Ascending aorta (tissue), 2 donors: Measurements from ENCODE around the gene PLXNA4. TPM values are rescaled to one million over a fixed set of nuclear protein-coding genes. Genes with fewer than 3 reads are reported as not detected.

Source experiments
- DNase-seq, 2 donors: peaks; one replicate each; pipeline ENCODE4 v3.0.0-alpha.2; 2019; ENCODE audit warnings: low spot score in 2 of 2
- H3K27ac ChIP-seq, 2 donors: fragments of 200-600 bp; sonication (generic); one replicate each; pipeline ENCODE4 v1.5.1; 2016 to 2017; ENCODE audit warnings: mild to moderate bottlenecking in 1 of 2
- H3K27me3 ChIP-seq: fragments of 200-600 bp; sonication (generic); one replicate; pipeline ENCODE4 v1.5.1; 2017
- H3K36me3 ChIP-seq, 2 donors: fragments of 200-600 bp; sonication (generic); one replicate each; pipeline ENCODE4 v1.5.1; 2016
- H3K4me1 ChIP-seq, 2 donors: fragments of 200-600 bp; sonication (generic); one replicate each; pipeline ENCODE4 v1.5.1; 2016 to 2017; ENCODE audit warnings: mild to moderate bottlenecking in 1 of 2
- H3K4me3 ChIP-seq, 2 donors: fragments of 200-600 bp; sonication (generic); one replicate each; pipeline ENCODE4 v1.5.1; 2016 to 2017; ENCODE audit warnings: mild to moderate bottlenecking in 1 of 2
- H3K9me3 ChIP-seq, 2 donors: fragments of 200-600 bp; sonication (generic); one replicate each; pipeline ENCODE4 v1.5.1; 2016
- CTCF ChIP-seq, 3 experiments: fragments of 200-600 bp in 2 of 3; fragments of 450-650 bp in 1 of 3; sonication (generic) in 2 of 3; IDR thresholded peaks; one replicate each; pipeline ENCODE4 v1.5.1; 2016 to 2019; ENCODE audit warnings: antibody characterized with exemption in 3 of 3, mild to moderate bottlenecking in 1 of 3, moderate library complexity in 1 of 3
- intact Hi-C: fragments of 100-400 bp; cut with DNase I; formaldehyde crosslinking; loops from one replicate; pipeline ENCODE4 v1.15.1; 2023
- total RNA-seq: library from RNA; depleted of rRNA; stranded (reverse); fragments of >200 nt; gene quantifications from one replicate; pipeline ENCODE4 v1.1.0, GENCODE V29; 2016

PLXNA4 gene
- total RNA-seq, 1 donor from 2014 or later = 27.1 TPM

DNA sequence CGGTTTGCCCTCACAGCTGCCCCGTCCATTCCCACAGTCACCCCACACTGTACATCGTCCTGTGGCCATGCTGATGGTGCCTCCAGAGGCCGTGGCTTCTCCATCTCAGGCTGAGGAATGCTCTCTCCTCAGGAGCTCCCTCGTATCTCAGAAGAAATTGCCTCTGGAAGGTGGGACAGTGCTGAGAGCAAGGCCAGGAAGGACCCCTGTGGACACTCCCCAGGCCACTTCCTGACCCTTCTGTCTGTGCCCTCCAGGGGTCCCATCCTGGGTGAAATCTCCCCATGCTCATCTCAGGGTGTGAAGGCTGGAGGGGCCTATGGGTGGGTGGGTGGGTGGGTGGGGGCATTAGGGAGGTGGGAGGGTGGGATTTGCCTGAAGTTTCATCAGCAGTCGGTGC, 454.3 kb downstream of the PLXNA4 start:
- DNase-seq = no peak
- Histone ChIP-seq H3K27ac (no peak overlapping the region), H3K9me3 (no peaks in the 10 kb centered on the region), H3K4me1 (no peaks in the 10 kb centered on the region), H3K36me3 (no peaks in the 10 kb centered on the region), H3K27me3 (no peaks in the 10 kb centered on the region), H3K4me3 (no peak overlapping the region)
- intact Hi-C loops = no loop called here
- no peak for TF ChIP-seq CTCF (IDR thresholded peaks at IDR 0.05)

- TF ChIP-seq CTCF (IDR thresholded peaks at IDR 0.05) = no peak
- intact Hi-C loops = no loop called here
These were observed 457.6 kb downstream of the PLXNA4 start for GRCh38 chr7:132118641-132119040.

DNA sequence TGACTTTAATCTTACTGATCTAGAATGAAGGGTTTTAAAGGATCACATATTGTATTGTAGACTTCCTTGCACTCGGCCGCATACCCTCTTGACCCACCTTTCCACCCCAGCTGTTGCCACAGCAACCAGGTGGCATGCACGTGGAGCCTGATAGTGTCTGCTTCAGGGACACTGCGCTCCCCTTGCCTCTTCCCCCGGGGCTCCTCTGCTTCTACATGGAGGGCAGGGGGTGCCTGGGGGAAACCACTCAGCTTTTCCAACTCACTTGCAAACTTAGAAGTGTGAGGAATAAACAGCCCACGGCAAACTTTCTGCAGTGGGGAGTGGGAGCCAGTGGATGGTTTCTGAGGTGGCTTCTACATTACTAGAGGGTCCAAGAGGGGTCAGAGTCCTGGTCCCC, 458.6 kb downstream of the PLXNA4 start:
- no peaks in the 10 kb centered on the region for H3K9me3 ChIP-seq
- no peaks in the 10 kb centered on the region for H3K4me1 ChIP-seq
- no peaks in the 10 kb centered on the region for H3K27me3 ChIP-seq
- H3K36me3 ChIP-seq = no peaks in the 10 kb centered on the region
- intact Hi-C loops = no loop called here
- no peak for DNase-seq
- no peak for TF ChIP-seq CTCF (IDR thresholded peaks at IDR 0.05)
- no peak overlapping the region for H3K27ac ChIP-seq
- no peak overlapping the region for H3K4me3 ChIP-seq

More at GRCh38 chr7:132118641-132119040, 457.6 kb downstream of the PLXNA4 start:
- no peak for DNase-seq
- H3K4me1 ChIP-seq = no peaks in the 10 kb centered on the region
- H3K27me3 ChIP-seq = no peaks in the 10 kb centered on the region
- no peaks in the 10 kb centered on the region for H3K36me3 ChIP-seq
- H3K27ac ChIP-seq = no peak overlapping the region
- no peaks in the 10 kb centered on the region for H3K9me3 ChIP-seq
- H3K4me3 ChIP-seq = no peak overlapping the region

DNA sequence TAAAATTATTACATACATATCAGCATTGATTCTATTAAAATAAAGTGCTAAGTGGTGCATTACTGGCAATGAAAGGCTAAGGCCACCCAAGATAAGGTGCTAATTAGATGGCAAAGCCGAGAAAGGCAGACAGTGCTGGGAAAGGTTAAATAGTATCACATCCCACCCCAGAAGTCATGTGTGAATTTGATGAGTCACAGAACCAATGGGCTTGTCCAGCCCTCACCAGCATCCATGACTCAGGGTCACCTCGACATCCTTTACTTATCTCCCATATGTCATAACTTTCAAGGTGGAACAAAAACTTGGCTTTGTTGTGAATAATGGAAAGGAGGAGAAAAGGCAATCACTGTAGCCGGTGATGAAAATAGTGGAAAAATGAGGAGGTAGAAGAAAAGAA, 459.1 kb downstream of the PLXNA4 start:
- DNase-seq = no peak
- Histone ChIP-seq H3K27ac (no peak overlapping the region), H3K27me3 (no peaks in the 10 kb centered on the region), H3K36me3 (no peaks in the 10 kb centered on the region), H3K4me3 (no peak overlapping the region), H3K4me1 (no peaks in the 10 kb centered on the region), H3K9me3 (no peaks in the 10 kb centered on the region)
- no peak for TF ChIP-seq CTCF (IDR thresholded peaks at IDR 0.05)
- intact Hi-C loops = no loop called here

- no peak for DNase-seq
- Histone ChIP-seq H3K27ac (no peak overlapping the region), H3K27me3 (no peaks in the 10 kb centered on the region), H3K4me1 (no peaks in the 10 kb centered on the region), H3K9me3 (no peaks in the 10 kb centered on the region), H3K36me3 (no peaks in the 10 kb centered on the region), H3K4me3 (no peak overlapping the region)
- intact Hi-C loops = no loop called here
- TF ChIP-seq CTCF (IDR thresholded peaks at IDR 0.05) = no peak
These were observed 459.9 kb downstream of the PLXNA4 start for GRCh38 chr7:132116369-132116768.

GRCh38 chr7:132115758-132116157, 460.5 kb downstream of the PLXNA4 start:
- Histone ChIP-seq H3K27ac (no peak overlapping the region), H3K4me1 (no peaks in the 10 kb centered on the region), H3K9me3 (no peaks in the 10 kb centered on the region), H3K36me3 (no peaks in the 10 kb centered on the region), H3K27me3 (no peaks in the 10 kb centered on the region), H3K4me3 (no peak overlapping the region)
- DNase-seq = no peak
- no peak for TF ChIP-seq CTCF (IDR thresholded peaks at IDR 0.05)
- intact Hi-C loops = no loop called here
